PC-9 (cell line): Measurements from ENCODE around the gene AKR1A1. TPM values are rescaled to one million over a fixed set of nuclear protein-coding genes. Genes with fewer than 3 reads are reported as not detected.
A peak's percentile ranks its signal among the peaks of the same experiment; 100 is the strongest.

Source experiments
- BruUV-seq: library from RNA; stranded (reverse); fragments of 400-500 nt; replicated peaks from 2 replicates; lab custom pipeline; 2021; lab: Mats Ljungman, UMichigan
- CTCF ChIA-PET: fragments of 300-600 bp; sonication (Branson Sonifier 250); formaldehyde crosslinking; loops from one replicate; lab custom pipeline; 2022; ENCODE audit warnings: antibody characterized with exemption; lab: Charles Lee
- POLR2A ChIA-PET: fragments of 300-600 bp; sonication (Branson Sonifier 250); formaldehyde crosslinking; loops from one replicate; lab custom pipeline; 2022; ENCODE audit warnings: antibody characterized with exemption; ENCODE audit not compliant: unreplicated experiment; lab: Charles Lee
- DNase-seq, 2 experiments: peaks; one replicate each; pipeline versions ENCODE4 v3.0.0 to v3.0.0-alpha.2; 2015 to 2022; ENCODE audit warnings: mixed read lengths in 1 of 2
- H2AFZ ChIP-seq: fragments of 200-600 bp; sonication (generic); 2 replicates; pipeline ENCODE4 v1.8.1; 2017; ENCODE audit warnings: antibody characterized with exemption
- H3F3A ChIP-seq: fragments of 200-600 bp; sonication (generic); 2 replicates; pipeline ENCODE4 v1.8.1; 2017; ENCODE audit warnings: antibody characterized with exemption, mild to moderate bottlenecking, low read depth; ENCODE audit not compliant: insufficient read depth
- H3K27ac ChIP-seq: fragments of 200-600 bp; sonication (generic); 2 replicates; pipeline ENCODE4 v1.6.1; 2016; ENCODE audit warnings: mixed run types
- H3K27me3 ChIP-seq: fragments of 200-600 bp; sonication (generic); 2 replicates; pipeline ENCODE4 v1.6.1; 2016; ENCODE audit warnings: low read depth, mixed run types; ENCODE audit not compliant: insufficient read depth
- H3K36me3 ChIP-seq: fragments of 200-600 bp; sonication (generic); 2 replicates; pipeline ENCODE4 v1.6.1; 2016; ENCODE audit warnings: low read depth, mixed run types
- H3K4me1 ChIP-seq: fragments of 200-600 bp; sonication (generic); replicated peaks from 2 replicates; pipeline ENCODE4 v1.6.1; 2016; ENCODE audit warnings: mixed run types; ENCODE audit not compliant: insufficient read depth
- H3K4me2 ChIP-seq: fragments of 200-600 bp; sonication (generic); 2 replicates; pipeline ENCODE4 v1.6.1; 2017; ENCODE audit warnings: mixed run types
- H3K4me3 ChIP-seq: fragments of 200-600 bp; sonication (generic); 2 replicates; pipeline ENCODE4 v1.6.1; 2016; ENCODE audit warnings: mixed run types
- H3K79me2 ChIP-seq: fragments of 200-600 bp; sonication (generic); 2 replicates; pipeline ENCODE4 v1.6.1; 2017; ENCODE audit warnings: low read depth, mixed run types
- H3K9me2 ChIP-seq: fragments of 200-600 bp; sonication (generic); 2 replicates; pipeline ENCODE4 v1.8.1; 2017; ENCODE audit warnings: mild to moderate bottlenecking; ENCODE audit not compliant: insufficient read depth
- H3K9me3 ChIP-seq: fragments of 200-600 bp; sonication (generic); 2 replicates; pipeline ENCODE4 v1.8.1; 2016; ENCODE audit warnings: low read depth; ENCODE audit not compliant: insufficient read depth
- H4K20me1 ChIP-seq: fragments of 200-600 bp; sonication (generic); 2 replicates; pipeline ENCODE4 v1.8.1; 2017; ENCODE audit not compliant: insufficient read depth
- EZH2 ChIP-seq: fragments of 200-600 bp; sonication (generic); IDR thresholded peaks from 2 replicates; pipeline ENCODE4 v1.8.0; 2017; ENCODE audit warnings: antibody characterized with exemption, low read depth
- intact Hi-C: fragments of 100-400 bp; cut with micrococcal nuclease; formaldehyde crosslinking; loops from one replicate; pipeline ENCODE4 v1.10.0; 2022; ENCODE audit not compliant: unreplicated experiment
- total RNA-seq: library from RNA; stranded (reverse); gene quantifications from 2 replicates; pipeline ENCODE4 v1.2.3, GENCODE V29; 2021
- TF ChIP-seq, protein P1 (sequence below): fragments of 200-600 bp; sonication (generic); conservative IDR thresholded peaks from 2 replicates; pipeline ENCODE4 v1.6.1; 2017; ENCODE audit warnings: mixed run types, antibody characterized with exemption, mild to moderate bottlenecking, moderate library complexity

AKR1A1 gene
- total RNA-seq, 1 experiment from 2014 or later: 202 TPM

DNA sequence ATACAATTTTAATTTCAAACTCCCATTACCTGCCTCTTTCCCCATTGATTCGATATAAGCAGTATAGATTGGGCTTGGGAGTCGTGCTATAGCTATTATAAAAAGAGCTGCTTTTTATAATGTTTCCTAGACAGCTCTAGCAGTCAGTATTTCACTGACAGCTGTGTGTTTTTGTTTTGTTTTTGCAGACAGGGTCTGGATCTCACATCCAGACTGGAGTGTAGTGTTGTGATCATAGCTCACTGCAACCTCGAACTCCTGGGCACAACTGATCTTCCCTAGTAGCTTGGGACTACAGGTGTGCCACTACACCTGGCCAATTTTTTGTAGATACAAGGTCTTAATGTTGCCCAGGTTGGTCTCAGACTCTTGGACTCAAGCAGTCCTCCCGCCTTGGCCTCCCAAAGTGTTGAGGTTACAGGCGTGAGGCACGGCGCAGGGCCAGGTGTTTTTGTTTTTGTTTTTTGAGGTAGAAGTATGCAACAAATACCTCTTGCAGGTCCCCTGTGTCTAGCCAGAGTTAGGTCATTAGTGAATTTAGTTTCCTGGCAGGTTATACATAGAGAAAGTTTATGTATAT, 35.0 kb downstream of the AKR1A1 start:
- peaks cover 3% of the 10 kb centered on the region for H3K36me3 ChIP-seq
- H3K4me1 ChIP-seq: peaks cover 17% of the 10 kb centered on the region
- peak overlapping the region; percentile 89 for H3K4me2 ChIP-seq
- H3K79me2 ChIP-seq: peaks cover 60% of the 10 kb centered on the region
- no peaks in the 10 kb centered on the region for H3K9me2 ChIP-seq
- BruUV-seq: no TSS peak
- no peaks in the 10 kb centered on the region for H3K9me3 ChIP-seq
- intact Hi-C loops: loop anchor here (2.0 to 10.0 kb wide), 3 partner anchors 101 to 851 kb away; partner anchors contain the start of genes BTBD19, DYNLT4, GPBP1L1 and KIF2C
- H2AFZ ChIP-seq: no peak overlapping the region
- no peaks in the 10 kb centered on the region for H3K27me3 ChIP-seq
- peaks cover 22% of the 10 kb centered on the region for H3F3A ChIP-seq
- no peak for DNase-seq
- H3K4me3 ChIP-seq: peak overlapping the region; percentile 86
- TF ChIP-seq EZH2: no peak
- TF ChIP-seq, protein P1, sequence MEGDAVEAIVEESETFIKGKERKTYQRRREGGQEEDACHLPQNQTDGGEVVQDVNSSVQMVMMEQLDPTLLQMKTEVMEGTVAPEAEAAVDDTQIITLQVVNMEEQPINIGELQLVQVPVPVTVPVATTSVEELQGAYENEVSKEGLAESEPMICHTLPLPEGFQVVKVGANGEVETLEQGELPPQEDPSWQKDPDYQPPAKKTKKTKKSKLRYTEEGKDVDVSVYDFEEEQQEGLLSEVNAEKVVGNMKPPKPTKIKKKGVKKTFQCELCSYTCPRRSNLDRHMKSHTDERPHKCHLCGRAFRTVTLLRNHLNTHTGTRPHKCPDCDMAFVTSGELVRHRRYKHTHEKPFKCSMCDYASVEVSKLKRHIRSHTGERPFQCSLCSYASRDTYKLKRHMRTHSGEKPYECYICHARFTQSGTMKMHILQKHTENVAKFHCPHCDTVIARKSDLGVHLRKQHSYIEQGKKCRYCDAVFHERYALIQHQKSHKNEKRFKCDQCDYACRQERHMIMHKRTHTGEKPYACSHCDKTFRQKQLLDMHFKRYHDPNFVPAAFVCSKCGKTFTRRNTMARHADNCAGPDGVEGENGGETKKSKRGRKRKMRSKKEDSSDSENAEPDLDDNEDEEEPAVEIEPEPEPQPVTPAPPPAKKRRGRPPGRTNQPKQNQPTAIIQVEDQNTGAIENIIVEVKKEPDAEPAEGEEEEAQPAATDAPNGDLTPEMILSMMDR: no peak
- peaks cover 49% of the 10 kb centered on the region for H4K20me1 ChIP-seq
- H3K27ac ChIP-seq: no peak overlapping the region; the same call in 1 of the 2 replicates
- ChIA-PET POLR2A (interaction anchor here (0.6 kb wide), 2 partner anchors 14 to 69 kb away, joined by 3 to 23 read pairs; no protein-coding TSS in a partner anchor), CTCF (no interaction called here)

DNA sequence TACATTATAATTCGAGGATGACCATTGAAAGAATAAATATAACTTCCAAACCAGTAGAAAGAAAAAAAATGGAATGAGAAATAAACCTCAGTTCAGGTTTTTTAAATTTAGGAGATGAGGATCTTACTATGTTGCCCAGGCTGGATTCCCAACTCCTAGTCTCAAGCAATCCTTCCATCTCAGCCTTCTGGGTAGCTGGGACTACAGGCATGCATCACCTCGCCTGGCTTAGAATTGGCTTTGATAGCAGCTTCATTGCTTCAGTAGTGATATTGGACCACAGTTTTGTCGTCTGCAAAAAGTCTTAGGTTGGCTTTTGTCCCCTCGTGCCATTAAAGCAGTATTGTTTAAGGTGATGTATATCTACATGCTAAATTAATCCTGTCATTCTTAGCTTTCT, 36.1 kb downstream of the AKR1A1 start:
- no peak for DNase-seq
- TF ChIP-seq EZH2: no peak
- TF ChIP-seq, protein P1: no peak
- no TSS peak for BruUV-seq
- Histone ChIP-seq H3K79me2 (peaks cover 70% of the 10 kb centered on the region), H3K9me2 (no peaks in the 10 kb centered on the region), H3K36me3 (peaks cover 11% of the 10 kb centered on the region), H2AFZ (no peak overlapping the region), H3K9me3 (no peaks in the 10 kb centered on the region), H3K4me1 (peaks cover 17% of the 10 kb centered on the region), H3F3A (peaks cover 22% of the 10 kb centered on the region), H3K27ac (no peak overlapping the region), H3K4me2 (peak overlapping the region; percentile 89; the same call in 1 of the 2 replicates), H3K27me3 (no peaks in the 10 kb centered on the region), H3K4me3 (no peak overlapping the region), H4K20me1 (peaks cover 51% of the 10 kb centered on the region)
- CTCF ChIA-PET: interaction anchor here (0.7 kb wide), 1 partner anchor 613 kb away, joined by 7 read pairs; no protein-coding TSS in a partner anchor
- POLR2A ChIA-PET: no interaction called here
- intact Hi-C loops: loop anchor here (10.0 kb wide), 2 partner anchors 782 to 852 kb away; partner anchors contain the start of genes BTBD19, DYNLT4, KIF2C and PLK3

DNA sequence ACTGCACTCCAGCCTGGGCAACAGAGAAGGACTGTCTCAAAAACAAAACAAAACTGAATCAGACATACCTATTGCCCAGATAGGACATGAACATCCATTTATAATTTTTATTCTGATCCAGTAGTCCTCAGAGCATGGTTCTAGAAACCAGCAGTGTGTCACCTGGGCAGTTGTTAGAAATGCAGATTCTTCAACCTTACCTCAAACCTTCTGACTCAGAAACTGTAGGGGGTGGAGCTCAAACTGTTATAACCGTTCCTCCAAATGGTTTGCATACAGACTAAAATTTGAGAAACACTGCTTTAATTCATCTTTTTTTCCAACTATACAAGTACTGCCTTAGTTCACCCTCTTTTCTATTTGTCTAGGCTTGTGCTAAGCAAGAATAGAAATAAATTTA, 39.2 kb downstream of the AKR1A1 start:
- peaks cover 21% of the 10 kb centered on the region for H3F3A ChIP-seq
- H3K9me2 ChIP-seq: no peaks in the 10 kb centered on the region
- H3K4me3 ChIP-seq: no peak overlapping the region
- no peaks in the 10 kb centered on the region for H3K27me3 ChIP-seq
- H3K9me3 ChIP-seq: no peaks in the 10 kb centered on the region
- H3K4me1 ChIP-seq: peaks cover 17% of the 10 kb centered on the region
- H2AFZ ChIP-seq: no peak overlapping the region
- no TSS peak for BruUV-seq
- TF ChIP-seq, protein P1: no peak
- TF ChIP-seq EZH2: no peak
- intact Hi-C loops: loop anchor here (10.0 kb wide), 2 partner anchors 785 to 855 kb away; partner anchors contain the start of genes BTBD19, DYNLT4, KIF2C and PLK3
- ChIA-PET POLR2A (no interaction called here), CTCF (no interaction called here)
- H3K36me3 ChIP-seq: peaks cover 15% of the 10 kb centered on the region
- no peak overlapping the region for H3K4me2 ChIP-seq
- H3K27ac ChIP-seq: no peak overlapping the region
- H4K20me1 ChIP-seq: peaks cover 49% of the 10 kb centered on the region
- H3K79me2 ChIP-seq: peaks cover 94% of the 10 kb centered on the region
- DNase-seq: no peak
